BLaER1 treated with 17β-estradiol and CSF1 and Interleukin-3, amounts not matched to agents 10 nM and 100 nM (cell line): Measurements from ENCODE around the gene INTS11.
A peak's percentile ranks its signal among the peaks of the same experiment; 100 is the strongest.

Source experiments
- H3K27ac ChIP-seq, 11 experiments: shearing (Covaris generic); formaldehyde crosslinking; 2 replicates each; pipeline ENCODE4 v1.8.1; 2022
- H3K27me3 ChIP-seq, 11 experiments: shearing (Covaris generic); formaldehyde crosslinking; 2 replicates each; pipeline ENCODE4 v1.8.1; 2022
- H3K36me3 ChIP-seq, 11 experiments: shearing (Covaris generic); formaldehyde crosslinking; 2 replicates each; pipeline ENCODE4 v1.8.1; 2022
- H3K4me1 ChIP-seq, 10 experiments: shearing (Covaris generic); formaldehyde crosslinking; 2 replicates each; pipeline ENCODE4 v1.8.1; 2022
- H3K4me2 ChIP-seq, 11 experiments: shearing (Covaris generic); formaldehyde crosslinking; 2 replicates each; pipeline ENCODE4 v1.8.1; 2022
- H3K4me3 ChIP-seq, 10 experiments: shearing (Covaris generic); formaldehyde crosslinking; 2 replicates each; pipeline ENCODE4 v1.8.1; 2022
- H3K9ac ChIP-seq, 11 experiments: shearing (Covaris generic); formaldehyde crosslinking; 2 replicates each; pipeline ENCODE4 v1.8.1; 2022
- H3K9me3 ChIP-seq, 11 experiments: shearing (Covaris generic); formaldehyde crosslinking; replicated peaks in 1 of 11; 2 replicates each; pipeline ENCODE4 v1.8.1; 2022
- H4K20me1 ChIP-seq, 11 experiments: shearing (Covaris generic); formaldehyde crosslinking; 2 replicates each; pipeline ENCODE4 v1.8.1; 2022
- Cebpa-rat ChIP-seq, 11 experiments: shearing (Covaris generic); IDR thresholded peaks; 2 replicates each; pipeline ENCODE4 v1.8.1; 2022

The INTS11 gene

GRCh38 chr1:1359664-1360468 is 35.4 kb upstream of the INTS11 start:
- H3K4me2 ChIP-seq = peak overlapping the region; percentile 39 to 99 (median 88); a peak in 19 of 22 replicates
- 0 out of 22 replicates have a peak overlapping the region, but pooled peaks of 1 of the 11 experiments have one; percentile 2 for H3K27ac ChIP-seq
- peaks cover 0 to 18% (median 5%) of the 10 kb centered on the region in 11 experiments; a peak in 6 of 22 replicates for H4K20me1 ChIP-seq
- peaks cover 16 to 35% (median 29%) of the 10 kb centered on the region in 10 experiments for H3K4me1 ChIP-seq
- peaks cover 7 to 22% (median 7%) of the 10 kb centered on the region in 11 experiments for H3K27me3 ChIP-seq
- H3K4me3 ChIP-seq = no peak overlapping the region
- H3K36me3 ChIP-seq = no peaks in the 10 kb centered on the region
- TF ChIP-seq Cebpa-rat (IDR thresholded peaks at IDR 0.05) = no peak
- no peaks in the 10 kb centered on the region for H3K9me3 ChIP-seq
- H3K9ac ChIP-seq = peak overlapping the region in 1 of 11 experiments; percentile 46; a peak in 1 of 22 replicates

GRCh38 chr1:1359308-1359663 is 34.8 kb upstream of the INTS11 start:
- Histone ChIP-seq H3K4me1 (peaks cover 19 to 40% (median 34%) of the 10 kb centered on the region in 10 experiments), H3K27me3 (peaks cover 13 to 28% (median 13%) of the 10 kb centered on the region in 11 experiments), H3K9me3 (no peaks in the 10 kb centered on the region), H3K4me2 (peak overlapping the region; percentile 39 to 99 (median 88)), H3K27ac (peak overlapping the region in 3 of 11 experiments; percentile 44 to 52 (median 44); a peak in 3 of 22 replicates), H4K20me1 (peaks cover 0 to 24% (median 7%) of the 10 kb centered on the region in 11 experiments; a peak in 10 of 22 replicates), H3K4me3 (peak overlapping the region in 2 of 10 experiments; percentile 13 to 42; a peak in 2 of 20 replicates), H3K36me3 (no peaks in the 10 kb centered on the region), H3K9ac (peak overlapping the region in 10 of 11 experiments; percentile 13 to 67 (median 28); a peak in 14 of 22 replicates)
- TF ChIP-seq Cebpa-rat (IDR thresholded peaks at IDR 0.05) = no peak

GRCh38 chr1:1358433-1359271 is 34.2 kb upstream of the INTS11 start, which contains the start of gene MXRA8:
Gene MXRA8 (minus strand): TSS chr1:1358555. CDS start chr1:1358504, 51 bp downstream.
- Histone ChIP-seq H3K36me3 (no peaks in the 10 kb centered on the region), H3K27ac (peak within 1 kb of the TSS in 4 of 11 experiments; percentile 41 to 52 (median 44); a peak in 7 of 22 replicates), H3K9ac (peak within 1 kb of the TSS in 10 of 11 experiments; percentile 13 to 67 (median 28); a peak in 15 of 22 replicates), H3K4me2 (peak within 1 kb of the TSS; percentile 39 to 99 (median 88)), H3K9me3 (no peaks in the 10 kb centered on the region), H4K20me1 (peaks cover 0 to 30% (median 10%) of the 10 kb centered on the region in 11 experiments; a peak in 14 of 22 replicates), H3K4me1 (peaks cover 25 to 46% (median 40%) of the 10 kb centered on the region in 10 experiments), H3K27me3 (peaks cover 19 to 34% (median 19%) of the 10 kb centered on the region in 11 experiments), H3K4me3 (peak within 1 kb of the TSS in 3 of 10 experiments; percentile 8 to 42 (median 13); a peak in 5 of 20 replicates)
- no peak for TF ChIP-seq Cebpa-rat (IDR thresholded peaks at IDR 0.05)

- Histone ChIP-seq H3K4me1 (peaks cover 32 to 53% (median 47%) of the 10 kb centered on the region in 10 experiments), H3K4me3 (no peak overlapping the region; a peak in 2 of 20 replicates), H3K9me3 (no peaks in the 10 kb centered on the region), H3K9ac (peak overlapping the region in 5 of 11 experiments; percentile 13 to 54 (median 37); a peak in 3 of 22 replicates), H4K20me1 (peaks cover 0 to 37% (median 17%) of the 10 kb centered on the region in 11 experiments; a peak in 15 of 22 replicates), H3K27ac (no peak overlapping the region; a peak in 1 of 22 replicates), H3K36me3 (no peaks in the 10 kb centered on the region), H3K27me3 (peaks cover 26 to 41% (median 26%) of the 10 kb centered on the region in 11 experiments), H3K4me2 (peak overlapping the region; percentile 39 to 99 (median 88))
- no peak for TF ChIP-seq Cebpa-rat (IDR thresholded peaks at IDR 0.05)
Observed at GRCh38 chr1:1357871-1358432, 33.5 kb upstream of the INTS11 start.

- TF ChIP-seq Cebpa-rat (IDR thresholded peaks at IDR 0.05) = no peak
- H3K4me2 ChIP-seq = peak overlapping the region in 6 of 11 experiments; percentile 33 to 99 (median 96); a peak in 4 of 22 replicates
- no peak overlapping the region for H3K27ac ChIP-seq
- peaks cover 35 to 52% (median 37%) of the 10 kb centered on the region in 11 experiments for H3K27me3 ChIP-seq
- H3K9me3 ChIP-seq = no peaks in the 10 kb centered on the region
- H3K36me3 ChIP-seq = no peaks in the 10 kb centered on the region
- peaks cover 0 to 48% (median 28%) of the 10 kb centered on the region in 11 experiments; a peak in 15 of 22 replicates for H4K20me1 ChIP-seq
- no peak overlapping the region for H3K9ac ChIP-seq
- peaks cover 32 to 63% (median 58%) of the 10 kb centered on the region in 10 experiments for H3K4me1 ChIP-seq
- no peak overlapping the region for H3K4me3 ChIP-seq
Observed at GRCh38 chr1:1356796-1357401, 32.4 kb upstream of the INTS11 start.

- TF ChIP-seq Cebpa-rat (IDR thresholded peaks at IDR 0.05) = no peak
- Histone ChIP-seq H4K20me1 (peaks cover 0 to 54% (median 33%) of the 10 kb centered on the region in 11 experiments; a peak in 15 of 22 replicates), H3K4me3 (no peak overlapping the region), H3K9me3 (no peaks in the 10 kb centered on the region), H3K27ac (no peak overlapping the region), H3K36me3 (no peaks in the 10 kb centered on the region), H3K27me3 (peaks cover 35 to 56% (median 43%) of the 10 kb centered on the region in 11 experiments), H3K4me2 (no peak overlapping the region), H3K9ac (no peak overlapping the region), H3K4me1 (peaks cover 32 to 69% (median 64%) of the 10 kb centered on the region in 10 experiments)
Observed at GRCh38 chr1:1356166-1356795, 31.8 kb upstream of the INTS11 start.

- Histone ChIP-seq H3K9me3 (no peaks in the 10 kb centered on the region), H3K9ac (no peak overlapping the region), H3K4me3 (no peak overlapping the region), H3K27ac (no peak overlapping the region), H4K20me1 (peaks cover 0 to 54% (median 33%) of the 10 kb centered on the region in 11 experiments; a peak in 15 of 22 replicates), H3K27me3 (peaks cover 35 to 56% (median 43%) of the 10 kb centered on the region in 11 experiments), H3K36me3 (no peaks in the 10 kb centered on the region), H3K4me1 (peaks cover 32 to 70% (median 64%) of the 10 kb centered on the region in 10 experiments), H3K4me2 (peak overlapping the region in 1 of 11 experiments; percentile 26; a peak in 1 of 22 replicates)
- TF ChIP-seq Cebpa-rat (IDR thresholded peaks at IDR 0.05) = no peak
Observed at GRCh38 chr1:1355416-1355815, 31.0 kb upstream of the INTS11 start.
